Bronchial epithelial cell (primary cell): Measurements from ENCODE around the gene ITPK1. TPM values are rescaled to one million over a fixed set of nuclear protein-coding genes. Genes with fewer than 3 reads are reported as not detected.
A peak's percentile ranks its signal among the peaks of the same experiment; 100 is the strongest.

Experiments
- DNase-seq: peaks from one replicate; pipeline ENCODE4 v3.0.0-alpha.2; 2010; ENCODE audit warnings: low read depth
- FAIRE-seq: peaks from 2 replicates; lab custom pipeline; 2011; peaks lifted over from hg19 to GRCh38; lab: Jason Lieb, UNC
- H3K27me3 ChIP-seq: 2 replicates; pipeline ENCODE4 v1.5.1; 2011; ENCODE audit warnings: low read length; ENCODE audit not compliant: control insufficient read depth, insufficient read depth
- H3K36me3 ChIP-seq: 2 replicates; pipeline ENCODE4 v1.5.1; 2011; ENCODE audit warnings: low read length; ENCODE audit not compliant: control insufficient read depth, insufficient read depth
- H3K4me3 ChIP-seq: 2 replicates; pipeline ENCODE4 v1.5.1; 2011; ENCODE audit warnings: mild to moderate bottlenecking, low read depth, low read length, control low read depth
- total RNA-seq: library from RNA; depleted of rRNA; stranded (reverse); fragments of >200 nt; gene quantifications from 2 replicates; pipeline ENCODE4 v1.2.1, GENCODE V29; 2014
- TF ChIP-seq, protein P1 (sequence below): IDR thresholded peaks from 2 replicates; pipeline ENCODE4 v1.5.1; 2011; ENCODE audit warnings: mild to moderate bottlenecking, moderate library complexity, low read length, control low read depth, inconsistent platforms; ENCODE audit not compliant: insufficient read depth, severe bottlenecking

Gene ITPK1
- total RNA-seq, 1 donor from 2014 or later = 39.8 TPM

DNA sequence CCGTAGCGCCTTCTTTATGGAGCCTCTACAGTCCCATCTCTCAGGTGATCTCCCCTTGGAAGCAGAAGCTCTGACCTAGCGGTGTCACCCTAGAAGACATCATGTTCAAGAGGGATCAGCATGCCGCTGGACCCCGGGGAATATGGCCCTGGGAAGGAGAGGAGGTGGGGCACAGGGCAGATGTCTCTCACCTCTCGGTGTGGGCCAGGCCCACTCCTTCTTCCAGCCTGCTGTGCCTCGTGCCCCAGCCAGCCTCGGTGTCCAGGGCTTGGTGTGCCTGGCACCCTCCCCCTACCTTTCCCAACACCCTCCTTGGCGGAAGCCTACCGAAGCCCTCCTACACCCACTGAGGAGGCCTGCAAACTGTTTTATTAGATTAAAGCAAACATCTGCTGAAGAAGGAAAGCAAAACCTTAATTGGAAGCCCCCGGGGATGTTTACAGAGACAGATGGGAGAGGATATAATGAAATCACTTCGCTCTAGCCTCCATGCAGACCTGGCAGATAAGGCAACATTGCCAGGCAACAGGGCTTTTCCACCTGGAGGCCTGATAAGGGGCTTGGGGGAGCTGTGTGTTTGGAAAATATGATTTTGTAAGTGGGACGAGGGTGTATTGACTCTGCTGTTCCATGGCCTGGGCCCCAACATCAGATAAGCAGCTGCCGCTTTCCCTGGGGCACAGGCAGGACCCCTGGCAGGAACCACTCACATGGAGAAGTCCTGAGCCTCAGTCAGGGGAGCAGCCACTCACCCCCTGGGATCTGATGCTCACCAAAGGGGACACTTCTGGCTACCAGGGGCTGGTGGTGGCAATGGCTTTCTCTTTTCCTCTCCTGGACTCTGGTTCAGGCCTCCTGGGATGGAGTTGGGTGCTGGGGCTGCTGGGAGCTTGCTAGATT, 198.4 kb downstream of the ITPK1 start:
- Histone ChIP-seq H3K27me3 (peaks cover 2% of the 10 kb centered on the region), H3K36me3 (no peaks in the 10 kb centered on the region), H3K4me3 (no peak overlapping the region)
- TF ChIP-seq, protein P1, sequence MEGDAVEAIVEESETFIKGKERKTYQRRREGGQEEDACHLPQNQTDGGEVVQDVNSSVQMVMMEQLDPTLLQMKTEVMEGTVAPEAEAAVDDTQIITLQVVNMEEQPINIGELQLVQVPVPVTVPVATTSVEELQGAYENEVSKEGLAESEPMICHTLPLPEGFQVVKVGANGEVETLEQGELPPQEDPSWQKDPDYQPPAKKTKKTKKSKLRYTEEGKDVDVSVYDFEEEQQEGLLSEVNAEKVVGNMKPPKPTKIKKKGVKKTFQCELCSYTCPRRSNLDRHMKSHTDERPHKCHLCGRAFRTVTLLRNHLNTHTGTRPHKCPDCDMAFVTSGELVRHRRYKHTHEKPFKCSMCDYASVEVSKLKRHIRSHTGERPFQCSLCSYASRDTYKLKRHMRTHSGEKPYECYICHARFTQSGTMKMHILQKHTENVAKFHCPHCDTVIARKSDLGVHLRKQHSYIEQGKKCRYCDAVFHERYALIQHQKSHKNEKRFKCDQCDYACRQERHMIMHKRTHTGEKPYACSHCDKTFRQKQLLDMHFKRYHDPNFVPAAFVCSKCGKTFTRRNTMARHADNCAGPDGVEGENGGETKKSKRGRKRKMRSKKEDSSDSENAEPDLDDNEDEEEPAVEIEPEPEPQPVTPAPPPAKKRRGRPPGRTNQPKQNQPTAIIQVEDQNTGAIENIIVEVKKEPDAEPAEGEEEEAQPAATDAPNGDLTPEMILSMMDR = no peak
- DNase-seq = no peak
- FAIRE-seq = no peak

DNA sequence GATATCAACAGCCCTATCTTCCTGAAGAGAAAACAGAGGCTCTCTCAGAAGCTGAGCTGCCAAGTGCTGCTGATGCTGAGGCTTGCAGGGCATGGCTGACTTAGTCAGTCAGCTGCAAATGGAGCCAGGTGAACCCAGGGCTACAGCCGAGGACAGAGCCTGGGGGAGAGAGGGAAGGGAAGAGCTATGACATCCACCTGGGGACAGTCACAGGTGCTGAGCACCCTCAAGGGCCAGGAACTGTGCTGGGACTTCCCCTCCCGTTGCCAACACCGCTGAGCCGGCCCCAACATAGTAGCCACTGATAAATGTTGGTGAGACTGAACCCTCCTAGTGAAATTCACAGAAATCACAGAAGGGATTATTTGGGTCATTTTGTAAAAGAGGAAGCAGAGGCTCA, 199.5 kb downstream of the ITPK1 start:
- no peak for FAIRE-seq
- TF ChIP-seq, protein P1 = no peak
- DNase-seq = no peak
- Histone ChIP-seq H3K27me3 (peaks cover 2% of the 10 kb centered on the region), H3K36me3 (no peaks in the 10 kb centered on the region), H3K4me3 (no peak overlapping the region)

DNA sequence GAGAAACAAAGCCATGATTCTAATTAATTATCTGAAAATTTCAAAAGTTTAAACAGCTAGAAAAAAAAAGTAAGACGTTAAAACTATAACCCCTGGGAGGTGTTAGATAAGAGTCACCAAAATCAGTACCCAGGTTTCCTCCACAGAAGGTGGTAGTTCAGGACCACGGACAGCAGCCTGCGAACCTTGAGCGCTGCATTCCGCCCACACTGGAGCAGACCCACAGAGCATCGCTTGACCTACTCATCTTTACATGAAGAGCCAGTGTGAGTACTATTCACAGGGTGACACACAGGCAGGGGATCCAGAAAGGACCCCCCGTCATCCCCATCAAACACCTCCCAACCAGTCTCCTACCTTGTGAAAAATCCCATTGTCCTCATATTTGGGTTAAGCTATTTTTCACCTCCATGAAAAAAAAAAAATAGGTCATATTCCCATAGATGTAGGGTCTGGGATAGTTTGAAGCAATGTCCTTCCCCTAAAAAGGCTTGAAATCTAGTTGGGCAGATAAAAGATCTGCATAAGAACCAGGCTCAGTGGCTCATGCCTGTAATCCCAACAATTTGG, 201.6 kb downstream of the ITPK1 start:
- no peak overlapping the region for H3K4me3 ChIP-seq
- H3K27me3 ChIP-seq = no peaks in the 10 kb centered on the region
- TF ChIP-seq, protein P1 = no peak
- no peaks in the 10 kb centered on the region for H3K36me3 ChIP-seq
- DNase-seq = peak; percentile 24
- FAIRE-seq = no peak

DNA sequence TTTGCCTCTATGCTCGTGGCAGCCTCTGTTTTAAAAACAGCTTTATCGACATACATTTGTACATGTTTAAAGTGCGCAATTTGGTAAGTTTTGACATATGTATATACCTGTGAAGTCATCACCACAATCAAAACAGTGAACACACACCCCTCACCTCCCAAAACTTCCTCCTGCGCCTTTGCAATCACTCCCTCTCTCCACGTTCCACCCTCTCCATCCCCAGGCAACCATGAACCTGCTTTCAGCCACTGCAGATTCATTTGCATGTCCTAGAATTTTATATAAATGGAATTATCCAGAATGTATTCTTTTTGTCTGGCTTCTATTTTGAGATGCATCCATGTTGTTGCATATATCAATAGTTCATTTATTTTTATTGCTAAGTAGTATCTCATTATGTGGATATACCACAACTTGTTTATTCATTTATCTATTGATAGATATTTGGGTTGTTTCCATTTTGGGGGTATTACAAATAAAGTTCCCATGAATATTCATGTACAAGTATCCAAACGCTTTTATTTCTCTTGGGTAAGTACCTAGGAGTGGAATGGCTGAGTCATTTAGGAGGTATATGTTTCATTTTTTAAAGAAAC, 208.3 kb downstream of the ITPK1 start:
- DNase-seq (no peak), FAIRE-seq (no peak)
- H3K4me3 ChIP-seq = no peak overlapping the region
- H3K36me3 ChIP-seq = no peaks in the 10 kb centered on the region
- TF ChIP-seq, protein P1 = no peak
- peaks cover 5% of the 10 kb centered on the region for H3K27me3 ChIP-seq

DNA sequence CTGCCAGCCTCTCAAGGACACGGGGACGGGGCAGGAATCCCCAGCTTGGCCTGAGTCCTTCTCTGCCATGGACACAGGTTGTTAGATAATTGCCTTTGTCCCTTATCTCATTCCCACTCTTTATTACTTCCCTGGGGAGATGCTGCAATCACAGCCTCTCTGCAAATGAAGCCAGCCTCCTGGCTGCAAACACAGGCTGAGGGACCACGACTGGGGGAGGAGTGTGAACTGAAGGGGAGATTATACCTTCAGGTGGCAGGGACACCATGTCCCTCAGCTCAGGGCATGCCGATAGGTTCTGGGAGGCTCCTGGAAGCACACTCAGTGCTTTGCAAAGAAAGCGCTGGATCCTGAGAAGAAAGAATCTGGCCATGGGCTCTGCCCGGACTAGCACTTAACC, 208.9 kb downstream of the ITPK1 start:
- Histone ChIP-seq H3K36me3 (no peaks in the 10 kb centered on the region), H3K27me3 (peaks cover 5% of the 10 kb centered on the region), H3K4me3 (no peak overlapping the region)
- TF ChIP-seq, protein P1 = no peak
- DNase-seq = no peak
- FAIRE-seq = no peak
